HepG2 (cell line): ENCODE results near the gene SYNJ2. TPM values are rescaled to one million over a fixed set of nuclear protein-coding genes. Genes with fewer than 3 reads are reported as not detected.

ENCODE experiments used
- CEBPG ChIP-seq: IDR thresholded peaks from 2 replicates; pipeline ENCODE4 v1.6.1; 2016
- DMAP1 ChIP-seq: IDR thresholded peaks from 2 replicates; pipeline ENCODE4 v1.6.1; 2016
- FOXK1 ChIP-seq: sonication (generic); formaldehyde crosslinking; IDR thresholded peaks from 2 replicates; pipeline ENCODE4 v1.4.0; 2020; ENCODE audit warnings: low read depth, missing genetic modification reagents, borderline replicate concordance
- FOXO1 ChIP-seq: sonication (generic); formaldehyde crosslinking; IDR thresholded peaks from 2 replicates; pipeline ENCODE4 v1.4.0; 2020; ENCODE audit warnings: missing genetic modification reagents
- HOXD1 ChIP-seq: sonication (generic); formaldehyde crosslinking; IDR thresholded peaks from 2 replicates; pipeline ENCODE4 v1.5.0; 2020; ENCODE audit warnings: missing genetic modification reagents
- LCORL ChIP-seq, 2 experiments: fragments of 450-650 bp in 1 of 2; sonication (generic) in 1 of 2; formaldehyde crosslinking in 1 of 2; IDR thresholded peaks; 2 replicates each; pipeline versions ENCODE4 v1.5.0 to v1.6.1; 2017 to 2020; ENCODE audit warnings: antibody characterized with exemption in 1 of 2, missing genetic modification reagents in 1 of 2
- MIER3 ChIP-seq: IDR thresholded peaks from 2 replicates; pipeline ENCODE4 v1.6.1; 2016; ENCODE audit warnings: missing compliant biosample characterization, borderline replicate concordance
- TCF7 ChIP-seq: sonication (generic); IDR thresholded peaks from 2 replicates; pipeline ENCODE4 v1.6.1; 2016; ENCODE audit warnings: antibody characterized with exemption, low read depth
- ZNF3 ChIP-seq: IDR thresholded peaks from 2 replicates; pipeline ENCODE4 v1.7.0; 2017; ENCODE audit warnings: inconsistent platforms
- ZNF713 ChIP-seq: sonication (generic); formaldehyde crosslinking; IDR thresholded peaks from 2 replicates; pipeline ENCODE4 v1.4.0; 2020; ENCODE audit warnings: mild to moderate bottlenecking, missing genetic modification reagents
- polyA plus RNA-seq, 8 experiments: library from polyadenylated mRNA; depleted of rRNA in 3 of 8; stranded (reverse) in 7 of 8; unstranded in 1 of 8; fragments of >200 nt; fragmentation: Illumina TruSeq in 4 of 8; extraction: Trizol in 4 of 8; gene quantifications; 2 replicates each; pipeline versions ENCODE4 v1.2.1 to v1.2.3, GENCODE V29; 2011 to 2016; ENCODE audit warnings: low read depth in 4 of 8, missing spikeins in 1 of 8, mixed read lengths in 1 of 8; ENCODE audit not compliant: insufficient read depth in 1 of 8
- total RNA-seq, 5 experiments: library from RNA; depleted of rRNA; stranded (reverse); fragments of >200 nt; fragmentation: Illumina TruSeq; extraction: Trizol; gene quantifications; 2 replicates each; pipeline ENCODE4 v1.2.3, GENCODE V29; 2016; ENCODE audit warnings: low read depth in 1 of 5
- TF ChIP-seq, protein P1 (sequence below): sonication (generic); formaldehyde crosslinking; IDR thresholded peaks from 2 replicates; pipeline ENCODE4 v1.5.0; 2020; ENCODE audit warnings: mild to moderate bottlenecking, missing genetic modification reagents
- TF ChIP-seq, protein P2 (sequence below): sonication (generic); formaldehyde crosslinking; conservative IDR thresholded peaks from 2 replicates; pipeline ENCODE4 v1.8.0; 2022; ENCODE audit warnings: mild to moderate bottlenecking, moderate library complexity, missing genetic modification reagents
- TF ChIP-seq, protein P3 (sequence below): sonication (generic); formaldehyde crosslinking; IDR thresholded peaks from 2 replicates; pipeline ENCODE4 v1.5.0; 2020; ENCODE audit warnings: mild to moderate bottlenecking, missing genetic modification reagents
- TF ChIP-seq, protein P4 (sequence below): sonication (generic); formaldehyde crosslinking; IDR thresholded peaks from 2 replicates; pipeline ENCODE4 v1.4.0; 2020; ENCODE audit warnings: missing genetic modification reagents
- TF ChIP-seq, protein P5 (sequence below): sonication (generic); formaldehyde crosslinking; IDR thresholded peaks from 2 replicates; pipeline ENCODE4 v1.5.1; 2020; ENCODE audit warnings: missing genetic modification reagents, mild to moderate bottlenecking, borderline replicate concordance
- TF ChIP-seq, protein P6 (sequence below): sonication (generic); formaldehyde crosslinking; IDR thresholded peaks from 2 replicates; pipeline ENCODE4 v1.4.0; 2020; ENCODE audit warnings: missing genetic modification reagents
- TF ChIP-seq, protein P7 (sequence below): sonication (generic); formaldehyde crosslinking; IDR thresholded peaks from 2 replicates; pipeline ENCODE4 v1.8.0; 2022; ENCODE audit warnings: mild to moderate bottlenecking, missing genetic modification reagents; ENCODE audit not compliant: insufficient replicate concordance

SYNJ2 gene
- total and polyA plus RNA-seq, 2 of the 13 experiments (the other 11 are each of a cell fraction or from before 2014, with no cell fraction given): 39.1 to 57.6 TPM

DNA sequence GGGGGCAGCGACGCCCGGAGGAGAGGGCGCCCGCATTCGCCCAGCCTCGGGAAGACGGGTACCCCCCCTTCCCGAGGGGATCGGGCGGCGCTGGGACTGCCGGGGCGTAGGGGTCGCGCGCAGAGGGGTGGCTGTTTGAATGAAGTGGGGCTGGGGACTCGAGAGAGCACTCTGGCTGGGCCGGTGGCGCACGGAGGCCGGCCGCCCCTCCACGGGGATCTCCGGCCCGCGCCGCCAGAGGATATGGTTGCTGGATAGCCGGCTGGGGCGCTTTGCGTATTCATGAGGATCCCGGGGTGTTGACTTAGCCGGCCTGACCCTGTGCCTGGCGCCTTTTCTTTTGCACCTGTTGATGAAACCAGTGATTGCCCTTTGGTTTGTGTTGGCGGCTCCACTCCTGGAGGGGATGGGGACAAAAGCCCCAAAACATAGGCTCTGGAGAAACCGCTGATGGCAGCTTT is 469 bp downstream of the SYNJ2 start (continued):
- TF ChIP-seq, protein P1, sequence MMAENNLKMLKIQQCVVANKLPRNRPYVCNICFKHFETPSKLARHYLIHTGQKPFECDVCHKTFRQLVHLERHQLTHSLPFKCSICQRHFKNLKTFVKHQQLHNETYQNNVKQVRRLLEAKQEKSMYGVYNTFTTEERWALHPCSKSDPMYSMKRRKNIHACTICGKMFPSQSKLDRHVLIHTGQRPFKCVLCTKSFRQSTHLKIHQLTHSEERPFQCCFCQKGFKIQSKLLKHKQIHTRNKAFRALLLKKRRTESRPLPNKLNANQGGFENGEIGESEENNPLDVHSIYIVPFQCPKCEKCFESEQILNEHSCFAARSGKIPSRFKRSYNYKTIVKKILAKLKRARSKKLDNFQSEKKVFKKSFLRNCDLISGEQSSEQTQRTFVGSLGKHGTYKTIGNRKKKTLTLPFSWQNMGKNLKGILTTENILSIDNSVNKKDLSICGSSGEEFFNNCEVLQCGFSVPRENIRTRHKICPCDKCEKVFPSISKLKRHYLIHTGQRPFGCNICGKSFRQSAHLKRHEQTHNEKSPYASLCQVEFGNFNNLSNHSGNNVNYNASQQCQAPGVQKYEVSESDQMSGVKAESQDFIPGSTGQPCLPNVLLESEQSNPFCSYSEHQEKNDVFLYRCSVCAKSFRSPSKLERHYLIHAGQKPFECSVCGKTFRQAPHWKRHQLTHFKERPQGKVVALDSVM: no peak
- TF ChIP-seq CEBPG (CRISPR knock-in tag) (no peak), MIER3 (CRISPR knock-in tag) (no peak), DMAP1 (no peak), FOXO1 (CRISPR knock-in tag) (no peak), LCORL (IDR thresholded peaks at IDR 0.05) (no peak), LCORL (CRISPR knock-in tag; IDR thresholded peaks at IDR 0.05) (peak; percentile 45; the same call in 1 of the 2 replicates), ZNF713 (no peak), ZNF3 (CRISPR knock-in tag) (no peak), FOXK1 (CRISPR knock-in tag) (no peak), TCF7 (no peak), HOXD1 (CRISPR knock-in tag) (no peak)
- TF ChIP-seq, protein P2, sequence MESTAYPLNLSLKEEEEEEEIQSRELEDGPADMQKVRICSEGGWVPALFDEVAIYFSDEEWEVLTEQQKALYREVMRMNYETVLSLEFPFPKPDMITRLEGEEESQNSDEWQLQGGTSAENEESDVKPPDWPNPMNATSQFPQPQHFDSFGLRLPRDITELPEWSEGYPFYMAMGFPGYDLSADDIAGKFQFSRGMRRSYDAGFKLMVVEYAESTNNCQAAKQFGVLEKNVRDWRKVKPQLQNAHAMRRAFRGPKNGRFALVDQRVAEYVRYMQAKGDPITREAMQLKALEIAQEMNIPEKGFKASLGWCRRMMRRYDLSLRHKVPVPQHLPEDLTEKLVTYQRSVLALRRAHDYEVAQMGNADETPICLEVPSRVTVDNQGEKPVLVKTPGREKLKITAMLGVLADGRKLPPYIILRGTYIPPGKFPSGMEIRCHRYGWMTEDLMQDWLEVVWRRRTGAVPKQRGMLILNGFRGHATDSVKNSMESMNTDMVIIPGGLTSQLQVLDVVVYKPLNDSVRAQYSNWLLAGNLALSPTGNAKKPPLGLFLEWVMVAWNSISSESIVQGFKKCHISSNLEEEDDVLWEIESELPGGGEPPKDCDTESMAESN: no peak
- TF ChIP-seq, protein P3, sequence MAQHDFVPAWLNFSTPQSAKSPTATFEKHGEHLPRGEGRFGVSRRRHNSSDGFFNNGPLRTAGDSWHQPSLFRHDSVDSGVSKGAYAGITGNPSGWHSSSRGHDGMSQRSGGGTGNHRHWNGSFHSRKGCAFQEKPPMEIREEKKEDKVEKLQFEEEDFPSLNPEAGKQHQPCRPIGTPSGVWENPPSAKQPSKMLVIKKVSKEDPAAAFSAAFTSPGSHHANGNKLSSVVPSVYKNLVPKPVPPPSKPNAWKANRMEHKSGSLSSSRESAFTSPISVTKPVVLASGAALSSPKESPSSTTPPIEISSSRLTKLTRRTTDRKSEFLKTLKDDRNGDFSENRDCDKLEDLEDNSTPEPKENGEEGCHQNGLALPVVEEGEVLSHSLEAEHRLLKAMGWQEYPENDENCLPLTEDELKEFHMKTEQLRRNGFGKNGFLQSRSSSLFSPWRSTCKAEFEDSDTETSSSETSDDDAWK (CRISPR knock-in tag): no peak
- TF ChIP-seq, protein P4, sequence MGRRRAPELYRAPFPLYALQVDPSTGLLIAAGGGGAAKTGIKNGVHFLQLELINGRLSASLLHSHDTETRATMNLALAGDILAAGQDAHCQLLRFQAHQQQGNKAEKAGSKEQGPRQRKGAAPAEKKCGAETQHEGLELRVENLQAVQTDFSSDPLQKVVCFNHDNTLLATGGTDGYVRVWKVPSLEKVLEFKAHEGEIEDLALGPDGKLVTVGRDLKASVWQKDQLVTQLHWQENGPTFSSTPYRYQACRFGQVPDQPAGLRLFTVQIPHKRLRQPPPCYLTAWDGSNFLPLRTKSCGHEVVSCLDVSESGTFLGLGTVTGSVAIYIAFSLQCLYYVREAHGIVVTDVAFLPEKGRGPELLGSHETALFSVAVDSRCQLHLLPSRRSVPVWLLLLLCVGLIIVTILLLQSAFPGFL (CRISPR knock-in tag): no peak
- TF ChIP-seq, protein P5, sequence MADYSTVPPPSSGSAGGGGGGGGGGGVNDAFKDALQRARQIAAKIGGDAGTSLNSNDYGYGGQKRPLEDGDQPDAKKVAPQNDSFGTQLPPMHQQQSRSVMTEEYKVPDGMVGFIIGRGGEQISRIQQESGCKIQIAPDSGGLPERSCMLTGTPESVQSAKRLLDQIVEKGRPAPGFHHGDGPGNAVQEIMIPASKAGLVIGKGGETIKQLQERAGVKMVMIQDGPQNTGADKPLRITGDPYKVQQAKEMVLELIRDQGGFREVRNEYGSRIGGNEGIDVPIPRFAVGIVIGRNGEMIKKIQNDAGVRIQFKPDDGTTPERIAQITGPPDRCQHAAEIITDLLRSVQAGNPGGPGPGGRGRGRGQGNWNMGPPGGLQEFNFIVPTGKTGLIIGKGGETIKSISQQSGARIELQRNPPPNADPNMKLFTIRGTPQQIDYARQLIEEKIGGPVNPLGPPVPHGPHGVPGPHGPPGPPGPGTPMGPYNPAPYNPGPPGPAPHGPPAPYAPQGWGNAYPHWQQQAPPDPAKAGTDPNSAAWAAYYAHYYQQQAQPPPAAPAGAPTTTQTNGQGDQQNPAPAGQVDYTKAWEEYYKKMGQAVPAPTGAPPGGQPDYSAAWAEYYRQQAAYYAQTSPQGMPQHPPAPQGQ (CRISPR knock-in tag): no peak
- TF ChIP-seq, protein P6, sequence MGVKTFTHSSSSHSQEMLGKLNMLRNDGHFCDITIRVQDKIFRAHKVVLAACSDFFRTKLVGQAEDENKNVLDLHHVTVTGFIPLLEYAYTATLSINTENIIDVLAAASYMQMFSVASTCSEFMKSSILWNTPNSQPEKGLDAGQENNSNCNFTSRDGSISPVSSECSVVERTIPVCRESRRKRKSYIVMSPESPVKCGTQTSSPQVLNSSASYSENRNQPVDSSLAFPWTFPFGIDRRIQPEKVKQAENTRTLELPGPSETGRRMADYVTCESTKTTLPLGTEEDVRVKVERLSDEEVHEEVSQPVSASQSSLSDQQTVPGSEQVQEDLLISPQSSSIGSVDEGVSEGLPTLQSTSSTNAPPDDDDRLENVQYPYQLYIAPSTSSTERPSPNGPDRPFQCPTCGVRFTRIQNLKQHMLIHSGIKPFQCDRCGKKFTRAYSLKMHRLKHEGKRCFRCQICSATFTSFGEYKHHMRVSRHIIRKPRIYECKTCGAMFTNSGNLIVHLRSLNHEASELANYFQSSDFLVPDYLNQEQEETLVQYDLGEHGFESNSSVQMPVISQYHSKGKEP (CRISPR knock-in tag): no peak
- TF ChIP-seq, protein P7, sequence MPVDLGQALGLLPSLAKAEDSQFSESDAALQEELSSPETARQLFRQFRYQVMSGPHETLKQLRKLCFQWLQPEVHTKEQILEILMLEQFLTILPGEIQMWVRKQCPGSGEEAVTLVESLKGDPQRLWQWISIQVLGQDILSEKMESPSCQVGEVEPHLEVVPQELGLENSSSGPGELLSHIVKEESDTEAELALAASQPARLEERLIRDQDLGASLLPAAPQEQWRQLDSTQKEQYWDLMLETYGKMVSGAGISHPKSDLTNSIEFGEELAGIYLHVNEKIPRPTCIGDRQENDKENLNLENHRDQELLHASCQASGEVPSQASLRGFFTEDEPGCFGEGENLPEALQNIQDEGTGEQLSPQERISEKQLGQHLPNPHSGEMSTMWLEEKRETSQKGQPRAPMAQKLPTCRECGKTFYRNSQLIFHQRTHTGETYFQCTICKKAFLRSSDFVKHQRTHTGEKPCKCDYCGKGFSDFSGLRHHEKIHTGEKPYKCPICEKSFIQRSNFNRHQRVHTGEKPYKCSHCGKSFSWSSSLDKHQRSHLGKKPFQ (CRISPR knock-in tag): peak; percentile 70
